ENCODE measurements around the gene EEF1E1. TPM values are rescaled to one million over a fixed set of nuclear protein-coding genes. Genes with fewer than 3 reads are reported as not detected.
"Not testable (repeated sequence)": the region's sequence is repeated elsewhere in the genome, so short reads cannot be mapped to it uniquely, and the experiment has no call there.

EEF1E1 gene
- total RNA-seq, 1 donor from 2014 or later: 23.2 TPM

GRCh38 chr6:8064638-8065518, 37.5 kb downstream of the EEF1E1 start:
- DNase-seq (ENCODE audit: low spot score in 2 of 2) (no peak), FAIRE-seq (no peak)

- DNase-seq (ENCODE audit: low spot score in 2 of 2) (peak; percentile 73 to 76), FAIRE-seq (no peak)
Measured at GRCh38 chr6:8063761-8064637, 38.3 kb downstream of the EEF1E1 start, which contains the start of gene BLOC1S5. Gene BLOC1S5 (minus strand): TSS chr6:8064389. CDS start chr6:8064376, 13 bp downstream.

- DNase-seq (ENCODE audit: low spot score in 2 of 2): no peak
- no peak for FAIRE-seq
Measured at GRCh38 chr6:8061736-8062135, 40.6 kb downstream of the EEF1E1 start.

GRCh38 chr6:8060346-8060745, 42.0 kb downstream of the EEF1E1 start:
- FAIRE-seq: no peak
- DNase-seq (ENCODE audit: low spot score in 2 of 2): no peak

GRCh38 chr6:8059129-8059528, 43.2 kb downstream of the EEF1E1 start:
- FAIRE-seq: peak; percentile 37
- DNase-seq (ENCODE audit: low spot score in 2 of 2): peak in 1 of 2 donors; percentile 20

GRCh38 chr6:8057793-8058192, 44.6 kb downstream of the EEF1E1 start:
- DNase-seq (ENCODE audit: low spot score in 2 of 2): no peak
- no peak for FAIRE-seq

GRCh38 chr6:8057263-8057662, 45.1 kb downstream of the EEF1E1 start:
- DNase-seq (ENCODE audit: low spot score in 2 of 2): no peak
- no peak for FAIRE-seq

- DNase-seq (ENCODE audit: low spot score in 2 of 2) (no peak), FAIRE-seq (no peak)
Measured at GRCh38 chr6:8054276-8054675, 48.1 kb downstream of the EEF1E1 start.

GRCh38 chr6:8047541-8048292, 54.6 kb downstream of the EEF1E1 start:
- FAIRE-seq (no peak), DNase-seq (ENCODE audit: low spot score in 2 of 2) (no peak)

GRCh38 chr6:8045769-8046168, 56.6 kb downstream of the EEF1E1 start:
- not testable (repeated sequence) for DNase-seq (ENCODE audit: low spot score in 2 of 2); FAIRE-seq

- FAIRE-seq (no peak), DNase-seq (ENCODE audit: low spot score in 2 of 2) (no peak)
Measured at GRCh38 chr6:8043221-8043620, 59.1 kb downstream of the EEF1E1 start.

GRCh38 chr6:8041913-8042583, 60.3 kb downstream of the EEF1E1 start:
- DNase-seq (ENCODE audit: low spot score in 2 of 2) (no peak), FAIRE-seq (no peak)

- not testable (repeated sequence) for FAIRE-seq; DNase-seq (ENCODE audit: low spot score in 2 of 2)
Measured at GRCh38 chr6:8034107-8034506, 68.2 kb downstream of the EEF1E1 start.

GRCh38 chr6:8030920-8031319, 71.4 kb downstream of the EEF1E1 start:
- FAIRE-seq (no peak), DNase-seq (ENCODE audit: low spot score in 2 of 2) (no peak)

Other genes starting within 250 kb of the EEF1E1 start
- gene TXNDC5, start 191.8 kb downstream of the EEF1E1 start, total RNA-seq: 38.7 TPM
- gene BLOC1S5, start 38.2 kb downstream of the EEF1E1 start, total RNA-seq: 20.8 TPM

All from frontal cortex (tissue), 4 donors.